Endothelial cell of umbilical vein (primary cell): Measurements from ENCODE around the gene DMD.

ENCODE experiments used
- EZH2 ChIP-seq: IDR thresholded peaks from 2 replicates; pipeline ENCODE4 v1.6.1; 2012; ENCODE audit warnings: borderline replicate concordance, low read depth, mild to moderate bottlenecking, moderate library complexity, low read length, inconsistent platforms; ENCODE audit not compliant: severe bottlenecking
- FOS ChIP-seq: IDR thresholded peaks from 2 replicates; pipeline ENCODE4 v1.6.1; 2011; ENCODE audit warnings: mild to moderate bottlenecking, low read length, moderate library complexity, borderline replicate concordance; ENCODE audit not compliant: insufficient read depth
- GATA2 ChIP-seq: IDR thresholded peaks from 2 replicates; pipeline ENCODE4 v1.7.0; 2011; ENCODE audit warnings: low read depth, mild to moderate bottlenecking, moderate library complexity, mixed read lengths, low read length; ENCODE audit not compliant: insufficient read length, insufficient read depth
- JUN ChIP-seq: IDR thresholded peaks from 2 replicates; pipeline ENCODE4 v1.6.1; 2011; ENCODE audit warnings: borderline replicate concordance, low read depth; ENCODE audit not compliant: insufficient read length, insufficient read depth
- MYC ChIP-seq: IDR thresholded peaks from one replicate; pipeline ENCODE4 v1.6.1; 2011; ENCODE audit warnings: mild to moderate bottlenecking, low read depth, low read length
- POLR2A ChIP-seq: IDR thresholded peaks from 2 replicates; pipeline ENCODE4 v1.6.1; 2012; ENCODE audit warnings: low read depth, mild to moderate bottlenecking, control low read depth, low read length
- POLR2AphosphoS5 ChIP-seq: IDR thresholded peaks from 2 replicates; pipeline ENCODE4 v1.6.1; 2012; ENCODE audit warnings: low read depth, mild to moderate bottlenecking, control low read depth, low read length, moderate library complexity; ENCODE audit not compliant: insufficient read depth
- TF ChIP-seq, protein P1 (sequence below), 2 donors: IDR thresholded peaks; 1 replicate in 1 of 2; 2 replicates in 1 of 2; pipeline ENCODE4 v1.5.1; 2011; ENCODE audit warnings: low read length in 2 of 2, mild to moderate bottlenecking in 2 of 2, moderate library complexity in 2 of 2, control low read depth in 1 of 2, inconsistent platforms in 1 of 2, low read depth in 1 of 2; ENCODE audit not compliant: insufficient read depth in 1 of 2; ENCODE audit errors: extremely low read depth in 1 of 2
- TF ChIP-seq, protein P2 (sequence below): IDR thresholded peaks from 2 replicates; pipeline ENCODE4 v1.6.1; 2011; ENCODE audit not compliant: insufficient read depth, insufficient read length

DNA sequence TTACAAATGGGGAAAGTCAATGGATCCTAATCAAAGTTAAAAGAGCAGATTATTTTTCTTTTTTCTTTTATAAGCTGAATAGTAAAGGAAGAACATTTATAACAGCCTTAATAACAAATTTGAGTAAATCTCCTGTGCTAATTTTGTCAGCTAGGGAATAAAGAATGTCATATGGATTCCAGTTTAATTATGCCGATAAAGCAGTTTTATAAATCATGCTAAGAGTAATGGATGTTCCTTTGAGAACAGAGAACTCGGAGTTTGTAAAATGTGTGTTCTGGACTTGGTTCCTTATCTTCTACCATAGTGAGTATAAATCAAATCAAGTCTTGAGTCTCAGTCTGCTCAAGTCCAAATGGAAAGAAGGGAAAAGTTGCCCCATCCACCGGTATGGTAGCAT lies 1959.2 kb downstream of the DMD start:
- TF ChIP-seq POLR2AphosphoS5 (no peak), GATA2 (no peak), POLR2A (no peak), MYC (no peak), JUN (no peak), EZH2 (no peak), FOS (no peak)
- TF ChIP-seq, protein P1, sequence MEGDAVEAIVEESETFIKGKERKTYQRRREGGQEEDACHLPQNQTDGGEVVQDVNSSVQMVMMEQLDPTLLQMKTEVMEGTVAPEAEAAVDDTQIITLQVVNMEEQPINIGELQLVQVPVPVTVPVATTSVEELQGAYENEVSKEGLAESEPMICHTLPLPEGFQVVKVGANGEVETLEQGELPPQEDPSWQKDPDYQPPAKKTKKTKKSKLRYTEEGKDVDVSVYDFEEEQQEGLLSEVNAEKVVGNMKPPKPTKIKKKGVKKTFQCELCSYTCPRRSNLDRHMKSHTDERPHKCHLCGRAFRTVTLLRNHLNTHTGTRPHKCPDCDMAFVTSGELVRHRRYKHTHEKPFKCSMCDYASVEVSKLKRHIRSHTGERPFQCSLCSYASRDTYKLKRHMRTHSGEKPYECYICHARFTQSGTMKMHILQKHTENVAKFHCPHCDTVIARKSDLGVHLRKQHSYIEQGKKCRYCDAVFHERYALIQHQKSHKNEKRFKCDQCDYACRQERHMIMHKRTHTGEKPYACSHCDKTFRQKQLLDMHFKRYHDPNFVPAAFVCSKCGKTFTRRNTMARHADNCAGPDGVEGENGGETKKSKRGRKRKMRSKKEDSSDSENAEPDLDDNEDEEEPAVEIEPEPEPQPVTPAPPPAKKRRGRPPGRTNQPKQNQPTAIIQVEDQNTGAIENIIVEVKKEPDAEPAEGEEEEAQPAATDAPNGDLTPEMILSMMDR (IDR thresholded peaks at IDR 0.05; ENCODE audit: extremely low read depth in 1 of 2, insufficient read depth in 1 of 2, low read depth in 1 of 2, low read length in 2 of 2), result no peak
- TF ChIP-seq, protein P2, sequence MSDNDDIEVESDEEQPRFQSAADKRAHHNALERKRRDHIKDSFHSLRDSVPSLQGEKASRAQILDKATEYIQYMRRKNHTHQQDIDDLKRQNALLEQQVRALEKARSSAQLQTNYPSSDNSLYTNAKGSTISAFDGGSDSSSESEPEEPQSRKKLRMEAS, result no peak
